COLO829 (cell line): ENCODE measurements around the gene B3GALT6.

Experiments
- DNase-seq: peaks from one replicate; pipeline ENCODE4 v3.0.0; 2012; ENCODE audit warnings: low spot score

The B3GALT6 gene

DNA sequence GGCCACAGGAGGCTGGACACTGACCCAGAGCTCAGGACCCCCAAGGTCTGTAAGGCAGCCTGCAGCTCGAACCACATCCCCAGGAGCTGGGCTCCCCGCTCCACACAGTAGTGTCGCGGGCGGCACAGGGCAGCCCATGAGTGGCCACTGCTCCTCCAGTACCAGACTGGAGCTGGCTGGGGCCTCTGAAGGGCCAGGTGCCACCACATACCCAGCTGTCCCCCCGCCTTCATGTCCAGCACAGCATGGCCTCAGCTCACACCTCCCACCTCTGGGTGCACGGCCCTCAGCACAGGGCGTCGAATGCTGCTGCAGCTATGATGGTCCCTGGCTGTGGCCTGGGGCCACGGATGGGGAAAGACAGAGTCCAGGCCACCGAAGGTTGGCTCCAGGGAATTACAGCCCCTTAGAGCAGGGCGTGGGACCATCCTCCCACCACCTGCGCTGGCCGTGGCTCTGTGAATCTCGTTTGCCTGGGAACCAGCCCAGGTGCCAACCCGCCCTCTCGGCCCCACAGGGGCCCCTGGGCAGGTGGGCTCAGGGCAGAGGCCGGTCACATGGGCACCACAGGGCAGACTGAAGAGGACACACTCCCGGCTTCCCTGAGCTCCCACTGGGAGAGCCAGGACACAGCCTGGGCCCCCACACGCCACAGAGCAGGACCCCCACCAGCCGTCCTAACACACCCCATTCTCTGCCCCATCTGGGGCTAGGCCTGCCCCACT, 16.0 kb upstream of the B3GALT6 start:
- DNase-seq = no peak

DNA sequence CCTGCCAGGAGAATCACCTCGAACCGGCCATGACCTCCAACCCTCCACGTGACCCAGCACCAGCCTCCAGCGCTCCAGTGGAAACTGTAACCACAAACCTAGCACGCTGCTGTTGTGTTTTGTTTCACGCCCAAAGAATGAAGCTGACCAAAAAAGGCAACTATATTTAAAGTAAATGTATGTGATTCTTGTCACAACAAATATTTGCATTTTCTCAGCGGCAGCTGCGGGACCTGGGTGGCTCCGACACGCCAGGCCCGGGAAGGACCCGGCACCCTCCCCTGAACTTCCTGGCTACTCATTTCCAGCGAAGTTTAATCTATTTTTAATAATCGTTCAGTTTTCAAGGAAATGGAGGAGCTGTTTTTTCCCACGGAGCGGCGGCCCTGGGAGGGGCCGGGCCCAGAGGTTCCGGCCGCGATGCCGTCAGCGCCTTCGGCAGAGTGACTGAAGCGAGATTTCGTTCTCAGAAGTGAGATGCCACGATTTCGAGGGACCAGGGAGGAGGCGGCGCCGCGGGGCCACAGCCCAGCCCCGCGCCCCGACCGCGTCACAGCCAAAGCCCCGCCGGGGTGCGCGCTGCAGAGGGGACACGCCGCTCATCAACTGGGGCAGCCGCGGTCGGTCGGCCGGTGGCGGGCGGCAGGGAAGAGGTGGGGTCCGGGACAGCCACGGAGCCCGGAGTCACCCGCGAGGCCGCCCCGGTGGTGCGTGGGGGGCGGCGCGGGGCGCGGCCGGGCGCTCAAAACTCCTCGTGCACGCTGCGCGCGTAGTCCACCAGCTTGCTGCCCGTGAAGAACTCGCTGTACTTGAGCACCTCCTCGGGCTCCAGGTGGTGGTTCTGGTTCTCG, 15.0 kb upstream of the B3GALT6 start:
- DNase-seq = no peak

DNA sequence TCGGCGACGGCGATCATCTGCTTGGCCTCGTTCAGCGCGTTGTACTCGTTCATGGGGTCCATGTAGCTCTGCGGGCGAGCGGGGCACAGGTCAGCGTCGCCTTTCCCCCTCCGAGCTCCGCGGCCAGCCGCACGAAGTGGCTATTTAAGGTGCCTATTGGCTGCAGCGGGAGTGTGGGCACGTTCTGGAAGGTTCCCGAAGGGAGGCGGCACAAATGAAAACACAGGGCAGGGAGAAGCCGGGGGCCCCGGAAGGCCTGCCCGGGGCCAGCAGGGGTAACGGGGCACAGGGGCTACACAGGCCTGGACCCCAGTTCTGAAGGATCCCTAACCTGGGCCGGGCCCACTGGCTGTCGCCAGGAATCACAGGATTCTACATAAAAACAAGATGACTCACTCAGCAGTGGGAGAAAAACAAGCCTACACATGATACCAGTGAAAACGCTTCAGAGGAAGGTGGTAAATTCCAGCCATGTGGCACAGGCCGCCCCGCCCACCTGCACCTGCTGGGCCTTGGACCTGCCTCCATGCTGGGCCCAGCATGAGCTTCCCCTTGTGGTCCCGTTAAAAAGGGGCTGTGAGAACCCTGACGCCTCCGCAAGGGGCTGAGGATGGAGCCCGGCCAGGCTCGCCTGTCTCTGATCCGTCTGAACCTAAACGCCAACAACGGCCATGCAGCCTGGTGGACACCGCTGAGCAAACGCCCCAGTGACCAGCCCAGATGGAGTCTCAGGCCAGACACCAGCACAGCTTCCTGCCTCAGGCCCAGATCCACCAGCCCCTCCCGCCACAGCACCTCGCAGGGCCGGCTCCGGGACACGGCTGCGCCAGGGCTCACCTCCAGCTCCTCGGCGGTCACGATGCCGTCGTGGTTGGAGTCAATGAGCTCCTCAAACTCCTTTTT, 14.2 kb upstream of the B3GALT6 start:
- DNase-seq = no peak

DNA sequence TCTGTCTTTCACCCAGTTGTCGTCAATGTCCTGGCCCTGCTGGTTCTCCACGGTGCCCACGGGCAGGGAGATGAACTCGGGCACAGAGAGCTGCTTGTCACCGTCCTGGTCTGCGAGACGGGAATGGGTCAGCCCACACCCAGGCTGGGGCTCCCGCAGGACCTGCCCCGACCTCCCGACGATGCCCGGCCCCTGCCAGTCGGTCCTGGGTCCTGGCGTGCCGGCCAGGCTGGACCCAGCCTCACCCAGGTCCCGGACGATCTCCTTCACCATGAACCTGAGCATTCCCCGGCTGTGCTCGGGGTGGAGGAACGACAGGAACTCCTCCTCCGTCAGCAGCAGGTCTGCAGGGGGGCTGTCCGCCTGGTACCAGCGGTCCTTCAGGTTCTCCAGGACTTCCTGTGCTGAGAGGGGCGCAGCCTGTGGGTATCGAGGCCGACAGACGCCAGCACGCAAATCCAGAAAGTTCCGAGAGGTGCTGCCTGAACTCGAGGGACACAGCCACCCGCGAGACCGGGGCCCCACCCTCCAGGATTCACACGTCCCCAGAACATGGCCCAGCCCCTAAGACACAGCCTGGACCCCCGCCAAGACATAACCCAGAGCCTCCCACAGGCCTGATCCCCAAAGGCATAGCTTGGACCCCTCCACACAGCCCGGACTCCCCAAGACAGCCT, 13.4 kb upstream of the B3GALT6 start:
- DNase-seq = no peak

DNA sequence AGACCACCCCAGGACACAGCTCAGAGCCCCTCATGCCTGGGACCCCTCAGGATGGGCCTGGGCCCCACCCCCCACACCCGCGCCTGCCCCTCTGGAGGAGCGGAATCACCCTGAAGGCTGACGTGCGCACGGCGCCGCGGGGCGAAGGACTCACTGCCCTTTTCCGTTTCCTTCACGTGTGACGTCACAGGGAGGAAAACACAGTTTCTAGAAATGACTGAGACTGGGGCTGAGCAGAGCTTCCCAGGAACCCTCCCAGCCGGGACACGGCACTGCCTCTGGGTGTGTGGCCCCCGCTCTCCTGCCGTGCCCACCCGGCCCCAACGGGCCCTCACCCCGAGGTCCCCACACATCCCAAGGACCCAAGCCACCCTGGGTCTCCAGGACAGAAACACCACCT, 12.7 kb upstream of the B3GALT6 start:
- no peak for DNase-seq

DNA sequence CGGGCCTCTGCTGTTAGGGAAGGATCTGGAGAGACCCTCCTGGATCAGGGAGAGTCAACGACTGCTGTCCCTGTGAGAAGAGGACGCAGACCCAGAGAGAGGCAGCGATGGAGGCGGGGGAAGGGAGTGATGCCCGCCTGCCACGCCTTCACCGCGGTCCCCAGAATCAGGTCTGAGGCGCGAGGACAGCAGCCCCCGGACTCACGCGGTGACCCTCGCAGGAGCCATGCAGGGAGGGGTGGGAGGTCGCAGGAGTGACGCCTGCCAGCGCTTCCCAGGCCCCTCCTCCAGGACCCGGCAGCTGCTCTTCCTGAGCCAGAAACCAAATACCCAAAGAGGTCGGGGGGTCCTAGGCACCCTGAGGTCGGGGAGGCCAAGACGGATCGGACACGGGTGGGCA, 11.8 kb upstream of the B3GALT6 start:
- DNase-seq = no peak

DNA sequence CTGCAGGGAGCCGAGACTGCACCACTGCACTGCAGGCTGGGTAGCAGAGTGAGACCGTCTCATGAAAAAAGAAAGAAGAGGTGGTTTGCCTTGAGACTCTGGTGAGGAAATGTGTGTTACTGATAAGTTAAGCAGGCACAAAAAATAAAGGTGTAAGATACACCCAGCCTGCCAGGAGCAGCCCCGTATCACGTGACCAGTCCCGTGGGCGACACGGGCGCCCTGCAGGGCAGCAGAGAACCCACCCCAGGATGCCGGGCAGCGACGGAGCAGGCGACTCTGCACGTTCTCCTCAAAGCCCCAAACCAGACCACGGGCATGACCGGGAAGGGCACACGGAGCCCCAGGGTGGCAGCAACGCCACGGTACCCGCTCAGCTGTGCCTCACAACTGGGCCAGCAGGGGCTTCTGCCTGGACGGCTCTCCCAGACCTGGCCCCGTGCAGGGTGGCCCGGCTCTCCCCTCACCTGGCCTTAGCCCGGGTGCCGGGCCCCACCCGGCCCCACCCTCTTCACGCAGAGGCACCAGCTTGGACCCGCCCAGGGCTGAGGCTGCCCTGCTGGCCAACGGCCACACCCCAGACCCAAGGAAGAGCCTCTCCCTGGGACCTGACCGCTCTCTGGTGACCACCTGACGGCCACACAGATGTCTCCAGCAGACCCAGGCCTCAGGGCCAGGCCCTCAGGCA, 10.0 kb upstream of the B3GALT6 start:
- no peak for DNase-seq

DNA sequence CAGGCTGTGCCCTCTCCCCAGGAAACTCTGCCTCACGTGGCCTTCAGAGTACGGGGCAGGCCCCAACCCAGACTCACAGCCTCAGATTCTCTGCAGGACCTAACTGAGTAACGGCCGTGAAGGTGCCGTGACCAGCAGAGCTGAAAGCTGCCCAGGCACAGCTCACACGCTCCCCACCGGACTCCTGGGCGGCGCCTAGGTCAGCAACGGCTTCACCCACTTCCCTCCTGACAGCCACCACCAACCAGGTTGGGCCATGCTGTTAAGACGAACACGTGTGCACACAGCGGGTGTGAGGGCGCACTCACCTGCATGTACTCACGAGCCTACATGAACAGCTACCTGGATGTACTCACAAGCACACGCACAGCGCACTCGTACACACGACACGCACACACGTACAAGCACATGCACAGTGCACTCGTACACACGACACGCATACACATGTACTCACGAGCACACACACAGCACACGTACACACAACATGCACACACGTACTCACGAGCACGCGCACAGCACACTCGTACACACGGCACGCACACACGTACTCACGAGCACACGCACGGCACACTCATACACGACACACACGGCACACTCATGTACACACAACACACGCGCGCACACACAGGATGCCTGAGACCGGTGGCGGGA, 9.3 kb upstream of the B3GALT6 start:
- DNase-seq = no peak

DNA sequence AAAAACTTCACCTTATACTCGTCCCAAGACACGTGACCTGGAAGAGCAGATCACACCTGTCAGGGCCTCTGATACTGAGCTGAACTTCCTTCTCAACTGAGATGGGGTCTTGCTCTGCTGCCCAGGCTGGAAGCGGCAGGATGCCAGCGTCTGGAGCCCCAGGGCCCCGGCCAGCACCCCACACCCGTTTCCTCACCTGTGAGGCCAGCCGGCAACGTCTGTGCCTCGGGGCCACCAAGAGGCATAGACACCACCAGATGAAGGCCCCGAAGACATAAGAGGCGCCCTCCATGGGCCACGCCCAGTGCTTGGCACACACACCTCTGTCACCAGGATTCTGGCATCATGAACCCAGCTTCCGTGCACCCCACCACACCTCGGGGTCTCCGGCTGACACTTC, 8.7 kb upstream of the B3GALT6 start:
- no peak for DNase-seq

DNA sequence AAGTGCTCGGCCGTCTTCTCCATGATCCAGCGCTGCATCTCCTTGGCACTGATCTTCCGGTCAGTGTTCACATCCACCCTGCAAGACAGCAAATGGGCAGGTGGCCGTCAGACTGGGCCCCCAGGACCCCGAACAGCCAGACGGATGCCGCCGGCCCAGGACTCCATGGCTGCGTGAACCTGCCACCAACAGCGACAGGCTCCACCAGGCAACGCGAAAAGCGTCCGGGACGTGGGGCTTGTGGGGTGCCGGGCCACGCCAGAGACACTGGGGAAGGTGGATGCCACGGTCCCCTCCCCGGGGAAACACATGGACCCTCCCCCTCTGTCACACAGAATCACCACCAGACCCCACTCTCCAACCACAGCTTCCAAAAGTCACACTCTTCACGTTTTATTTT, 8.1 kb upstream of the B3GALT6 start:
- no peak for DNase-seq

DNA sequence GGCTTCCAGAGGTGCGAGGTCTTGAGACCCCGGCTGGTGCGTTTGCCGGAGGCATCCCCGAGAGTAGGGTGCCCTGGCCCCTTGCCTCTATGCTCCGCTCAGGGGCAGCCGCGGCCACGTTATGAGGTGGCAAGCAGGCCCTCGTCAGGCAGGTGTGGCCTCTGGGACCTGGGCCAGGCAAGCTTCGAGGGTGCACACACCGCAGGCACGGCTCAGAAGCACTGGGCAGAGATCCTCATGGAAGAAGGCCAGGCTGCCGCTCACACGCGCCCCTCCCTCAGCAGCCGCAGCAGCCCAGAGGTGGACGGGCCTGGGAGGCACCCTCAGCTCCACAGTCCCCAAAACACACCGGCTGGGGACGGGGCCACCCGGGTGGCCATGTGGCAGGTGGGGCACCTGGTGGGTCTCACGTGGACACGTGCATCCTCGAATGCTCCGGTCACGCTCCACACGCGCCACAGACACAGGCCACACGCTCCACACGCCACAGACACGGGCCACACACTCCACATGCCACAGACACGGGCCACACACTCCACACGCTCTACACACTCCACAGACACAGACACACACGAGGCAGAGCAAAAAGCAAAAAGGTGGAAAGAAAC, 6.7 kb upstream of the B3GALT6 start:
- no peak for DNase-seq

DNA sequence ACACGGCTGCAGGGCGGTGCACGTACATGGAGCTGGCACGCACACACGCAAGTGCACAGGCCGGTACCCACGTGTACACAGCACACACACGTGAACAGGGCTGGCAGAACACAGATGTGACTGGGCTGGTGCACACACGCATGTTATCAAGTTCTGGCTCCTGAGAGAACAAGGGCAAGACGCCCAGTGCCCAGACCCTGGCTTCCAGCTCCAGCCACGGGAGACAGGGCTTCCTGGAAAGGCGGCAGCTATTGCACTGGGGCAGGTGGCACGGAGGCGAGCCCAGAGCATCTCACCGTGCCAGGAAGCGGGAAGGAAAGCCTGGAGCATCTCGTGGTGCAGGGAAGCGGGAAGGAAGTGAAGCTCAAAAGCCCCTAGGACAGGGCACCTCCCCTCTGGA, 6.1 kb upstream of the B3GALT6 start:
- DNase-seq = no peak

DNA sequence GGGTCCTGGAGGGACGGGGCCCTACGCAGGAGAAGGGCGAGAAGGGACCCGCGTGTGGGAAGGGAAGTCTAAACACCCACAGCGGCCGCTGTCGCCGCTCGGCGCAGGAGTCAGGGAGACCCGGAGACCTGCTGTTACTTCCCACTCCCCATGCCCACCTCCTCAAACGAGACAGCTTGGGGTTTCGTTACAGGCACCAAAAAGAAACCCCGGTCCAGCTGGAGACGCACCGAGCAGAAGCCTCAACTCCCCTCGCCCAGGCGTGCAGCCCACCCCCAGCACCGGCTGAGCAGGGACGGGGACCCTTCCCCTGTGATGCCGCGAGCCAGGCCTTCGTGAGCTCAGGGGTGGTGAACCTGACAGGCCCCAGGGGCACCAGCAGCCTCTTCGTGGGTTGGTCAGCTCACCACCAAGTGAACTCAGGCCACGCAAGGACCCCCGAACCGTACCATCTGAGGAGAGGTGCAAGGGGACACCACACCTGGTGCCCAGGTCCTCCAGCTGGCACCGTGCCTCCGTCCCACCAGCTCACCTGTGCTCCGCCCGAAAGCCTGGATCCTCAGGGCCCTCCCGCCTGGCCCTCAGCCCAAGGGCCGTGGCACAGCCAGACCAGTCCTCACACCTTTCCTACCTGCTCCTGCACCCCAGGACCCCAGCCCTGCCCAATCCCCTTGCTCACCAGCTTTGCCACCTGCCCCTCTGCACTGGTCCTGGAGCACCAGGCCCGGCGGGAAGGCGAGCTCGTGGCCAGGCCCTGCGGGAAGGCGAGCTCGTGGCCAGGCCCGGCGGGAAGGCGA, 5.3 kb upstream of the B3GALT6 start:
- DNase-seq = no peak

DNA sequence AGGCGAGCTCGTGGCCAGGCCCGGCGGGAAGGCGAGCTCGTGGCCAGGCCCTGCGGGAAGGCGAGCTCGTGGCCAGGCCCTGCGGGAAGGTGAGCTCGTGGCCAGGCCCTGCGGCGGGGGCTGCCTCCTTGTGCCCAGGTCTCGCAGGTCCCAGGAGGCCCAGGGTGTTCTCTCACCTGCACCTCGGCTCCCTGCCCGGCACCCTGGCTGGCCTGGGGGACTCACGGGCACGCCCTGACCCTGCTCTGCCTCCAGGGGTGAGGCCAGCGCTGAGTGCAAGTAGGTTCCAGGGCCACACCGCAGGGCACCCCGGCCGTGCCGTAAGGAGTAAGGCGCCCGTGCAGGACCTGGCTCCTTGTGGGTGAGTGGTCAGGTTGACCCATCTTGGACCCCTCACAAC, 4.7 kb upstream of the B3GALT6 start:
- no peak for DNase-seq

DNA sequence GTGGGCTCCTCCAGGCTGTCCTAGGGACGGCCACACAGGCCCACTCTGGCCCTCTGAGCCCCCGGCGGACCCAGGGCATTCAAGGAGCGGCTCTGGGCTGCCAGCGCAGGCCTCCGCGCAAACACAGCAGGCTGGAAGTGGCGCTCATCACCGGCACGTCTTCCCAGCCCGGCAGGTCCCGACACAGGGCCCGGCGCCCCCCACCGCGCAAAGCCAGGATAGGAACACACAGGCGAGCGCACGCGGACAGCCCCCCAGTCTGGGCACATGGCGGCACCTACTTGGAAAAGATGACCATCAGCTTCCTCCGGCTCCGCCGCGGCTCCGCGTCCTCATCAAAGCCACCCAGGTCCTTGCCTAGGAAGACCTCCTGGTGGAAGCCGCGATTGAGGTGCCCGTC, 3.9 kb upstream of the B3GALT6 start:
- DNase-seq = no peak

DNA sequence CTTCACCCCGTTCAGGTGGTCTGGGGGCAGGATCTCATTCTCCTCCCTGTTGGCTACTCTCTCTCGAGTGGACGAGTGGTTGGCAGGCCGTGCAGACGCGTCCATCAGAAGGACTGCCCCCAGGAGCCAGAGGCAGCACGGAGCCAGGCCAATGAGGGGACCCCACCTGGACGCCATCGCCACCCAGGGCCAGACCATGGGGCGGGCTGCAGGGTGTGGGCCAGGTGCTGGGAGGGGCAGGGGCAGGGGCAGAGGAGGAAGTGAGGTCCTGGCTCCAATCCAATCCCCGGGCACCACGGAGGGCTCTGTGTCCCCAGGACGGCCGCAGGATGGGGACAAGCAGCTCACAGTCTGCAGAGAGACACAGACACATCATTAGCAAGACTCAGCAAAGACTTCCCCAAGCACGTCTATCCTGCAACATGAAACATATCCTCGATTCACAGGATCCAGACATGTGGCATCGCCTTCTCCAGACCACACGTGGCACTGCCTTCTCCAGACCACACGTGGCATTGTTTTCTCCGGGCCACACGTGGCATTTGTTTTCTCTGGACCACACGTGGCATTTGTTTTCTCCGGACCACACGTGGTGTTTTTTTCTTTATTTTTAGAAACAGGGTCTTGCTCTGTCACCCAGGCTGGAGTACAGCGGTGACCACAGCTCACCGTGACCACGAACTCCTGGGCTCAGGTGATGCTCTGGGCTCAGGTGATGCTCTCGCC, 3.3 kb upstream of the B3GALT6 start:
- DNase-seq = no peak

DNA sequence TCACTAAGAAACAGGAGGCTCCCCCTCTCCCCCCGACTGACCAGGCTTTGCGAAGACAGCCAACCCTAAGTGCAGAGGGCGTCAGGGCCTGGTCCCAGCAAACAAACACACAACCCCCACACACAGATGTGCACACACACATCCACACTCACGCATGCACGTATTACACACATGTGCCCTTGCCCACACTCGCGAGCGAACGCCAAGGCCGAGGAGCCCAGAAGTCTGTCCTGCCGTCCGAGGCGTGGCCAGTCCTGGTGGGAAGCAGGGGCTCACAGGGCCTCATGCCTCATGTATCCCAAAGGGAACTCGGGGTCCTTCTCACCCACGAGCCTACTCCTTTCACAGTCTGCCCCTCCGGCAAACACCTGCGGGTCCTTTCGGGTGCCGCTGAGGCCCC, 2.3 kb upstream of the B3GALT6 start:
- DNase-seq = no peak

DNA sequence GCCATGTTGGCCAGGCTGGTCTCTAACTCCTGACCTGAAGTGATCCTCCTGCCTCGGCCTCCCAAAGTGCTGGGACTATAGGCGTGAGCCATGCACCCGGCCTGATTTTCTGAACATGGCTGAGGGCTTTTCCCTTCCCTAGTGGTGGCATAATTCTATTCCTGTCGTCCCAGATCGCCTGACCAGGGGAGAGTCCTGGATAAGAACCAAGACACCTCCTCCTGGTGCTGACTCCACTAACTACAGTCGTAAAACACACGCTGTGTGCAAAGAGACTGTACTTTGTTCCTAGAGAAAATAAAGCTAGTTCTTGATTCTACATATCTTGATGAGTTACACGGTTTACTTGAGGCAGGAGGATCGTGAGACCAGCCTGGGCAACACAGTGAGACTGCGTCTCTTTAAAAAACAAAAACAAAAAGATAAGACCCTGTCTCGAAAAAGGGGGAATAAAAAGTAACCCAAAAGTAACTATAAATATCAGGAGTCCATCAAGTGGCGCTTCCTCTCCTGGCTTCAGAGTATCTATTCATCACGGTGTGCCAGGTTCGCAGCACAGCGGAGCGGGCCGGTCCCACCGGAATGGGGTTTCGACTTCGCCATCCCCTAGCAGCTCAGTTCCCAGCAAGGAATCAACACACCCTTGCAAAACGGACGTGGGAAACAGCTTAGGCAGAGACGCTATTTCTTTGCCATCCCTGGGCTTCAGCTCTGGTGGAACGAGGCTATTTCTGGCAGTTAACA, 1.2 kb upstream of the B3GALT6 start:
- DNase-seq = peak; percentile 54
